ENCODE data around the gene GAB2. TPM values are rescaled to one million over a fixed set of nuclear protein-coding genes. Genes with fewer than 3 reads are reported as not detected.

The GAB2 gene
- total RNA-seq, 2 donors from 2014 or later, result 6.5 to 11.4 TPM

DNA sequence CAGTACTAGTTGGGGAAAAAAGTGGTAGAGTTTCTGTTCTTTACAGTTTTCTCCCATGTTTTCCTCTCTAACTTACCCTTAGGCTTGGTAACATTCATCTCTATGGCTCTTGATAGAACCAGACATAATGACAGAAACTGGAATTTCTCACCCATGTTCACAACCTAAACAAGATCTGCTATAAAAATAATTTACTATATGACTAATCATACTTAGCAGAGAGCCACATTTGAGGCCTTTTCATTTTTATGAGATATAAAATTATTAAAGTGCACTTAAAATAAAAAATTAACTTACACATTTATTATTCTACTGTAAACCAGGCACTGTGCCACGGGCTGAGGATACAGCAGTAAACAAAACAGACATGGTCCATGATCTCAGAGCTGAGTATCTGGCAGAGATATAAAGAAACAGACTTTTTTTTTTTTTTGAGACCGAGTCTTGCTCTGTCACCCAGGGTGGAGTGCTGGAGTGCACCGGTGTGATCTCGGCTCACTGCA, 98.1 kb downstream of the GAB2 start:
- no peaks in the 10 kb centered on the region for H3K4me1 Mint-ChIP-seq
- no peak overlapping the region for H3K4me3 Mint-ChIP-seq
- ATAC-seq (replicated peaks), result no peak
- H3K36me3 Mint-ChIP-seq (ENCODE audit: low read depth), result no peaks in the 10 kb centered on the region
- no peaks in the 10 kb centered on the region for H3K9me3 Mint-ChIP-seq
- H3K27ac Mint-ChIP-seq, result no peak overlapping the region
- no peaks in the 10 kb centered on the region for H3K27me3 Mint-ChIP-seq

- H3K4me3 Mint-ChIP-seq, result no peak overlapping the region
- no peaks in the 10 kb centered on the region for H3K9me3 Mint-ChIP-seq
- H3K36me3 Mint-ChIP-seq (ENCODE audit: low read depth), result no peaks in the 10 kb centered on the region
- no peak overlapping the region for H3K27ac Mint-ChIP-seq
- no peaks in the 10 kb centered on the region for H3K27me3 Mint-ChIP-seq
- ATAC-seq (replicated peaks), result no peak
- H3K4me1 Mint-ChIP-seq, result no peaks in the 10 kb centered on the region
Measured at GRCh38 chr11:78318321-78319114, 99.1 kb downstream of the GAB2 start.

DNA sequence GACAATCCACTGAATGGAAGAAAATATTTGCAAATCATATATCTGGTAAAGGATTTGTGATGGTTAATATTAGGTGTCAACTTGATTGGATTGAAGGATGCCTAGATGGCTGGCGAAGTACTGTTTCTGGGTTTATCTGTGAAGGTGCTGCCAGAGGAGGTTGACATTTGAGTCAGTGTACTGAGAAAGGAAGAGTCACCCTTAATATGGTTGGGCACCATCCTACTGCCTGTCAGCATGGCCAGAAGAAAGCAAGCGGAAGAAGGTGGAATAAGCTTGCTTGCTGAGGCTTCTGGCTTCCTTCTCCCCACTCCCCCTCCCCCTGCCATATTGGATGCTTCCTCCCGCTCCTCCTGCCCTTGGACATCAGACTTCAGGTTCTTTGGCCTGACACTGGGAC, 101.9 kb downstream of the GAB2 start:
- no peaks in the 10 kb centered on the region for H3K27me3 Mint-ChIP-seq
- H3K27ac Mint-ChIP-seq, result no peak overlapping the region
- no peak overlapping the region for H3K4me3 Mint-ChIP-seq
- H3K9me3 Mint-ChIP-seq, result no peaks in the 10 kb centered on the region
- peaks cover 5% of the 10 kb centered on the region for H3K4me1 Mint-ChIP-seq
- ATAC-seq (replicated peaks), result no peak
- no peaks in the 10 kb centered on the region for H3K36me3 Mint-ChIP-seq (ENCODE audit: low read depth)

GRCh38 chr11:78314762-78315161, 102.9 kb downstream of the GAB2 start:
- peaks cover 5% of the 10 kb centered on the region for H3K4me1 Mint-ChIP-seq
- H3K4me3 Mint-ChIP-seq, result no peak overlapping the region
- H3K36me3 Mint-ChIP-seq (ENCODE audit: low read depth), result no peaks in the 10 kb centered on the region
- no peaks in the 10 kb centered on the region for H3K9me3 Mint-ChIP-seq
- no peak for ATAC-seq (replicated peaks)
- no peak overlapping the region for H3K27ac Mint-ChIP-seq
- H3K27me3 Mint-ChIP-seq, result no peaks in the 10 kb centered on the region

- H3K4me1 Mint-ChIP-seq, result peaks cover 5% of the 10 kb centered on the region
- H3K9me3 Mint-ChIP-seq, result no peaks in the 10 kb centered on the region
- ATAC-seq (replicated peaks), result no peak
- H3K27ac Mint-ChIP-seq, result no peak overlapping the region
- no peaks in the 10 kb centered on the region for H3K27me3 Mint-ChIP-seq
- no peak overlapping the region for H3K4me3 Mint-ChIP-seq
- no peaks in the 10 kb centered on the region for H3K36me3 Mint-ChIP-seq (ENCODE audit: low read depth)
Measured at GRCh38 chr11:78313898-78314297, 103.7 kb downstream of the GAB2 start.

DNA sequence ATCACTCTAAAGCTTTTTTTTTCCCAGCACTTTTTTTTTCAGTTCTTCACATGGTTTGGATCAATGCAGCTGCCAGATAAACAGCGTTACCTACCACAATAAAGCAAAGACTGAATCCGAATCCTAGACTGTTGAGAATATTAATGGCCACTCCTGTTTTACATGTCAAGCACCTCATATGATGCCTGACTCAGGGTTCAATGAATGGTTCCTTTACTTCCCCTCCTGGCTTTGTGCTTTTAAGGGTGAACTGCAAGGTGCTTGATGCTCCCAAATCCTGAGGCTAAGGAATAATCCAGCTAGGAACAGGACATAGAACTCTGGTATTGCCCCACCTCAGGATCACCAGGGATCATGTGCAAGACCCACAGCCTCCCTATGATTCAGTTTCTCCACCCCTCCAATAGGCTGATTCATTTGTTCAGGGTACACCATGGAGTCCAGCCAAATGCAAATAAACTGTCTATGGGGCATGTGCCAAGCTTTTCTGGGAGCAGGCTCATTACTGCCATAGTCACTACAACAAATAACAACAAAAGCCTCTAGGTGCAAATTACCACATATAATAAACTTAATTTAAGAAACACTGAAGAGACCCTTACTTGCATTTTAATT, 104.3 kb downstream of the GAB2 start:
- Mint-ChIP-seq H3K4me1 (peaks cover 5% of the 10 kb centered on the region), H3K4me3 (no peak overlapping the region), H3K36me3 (ENCODE audit: low read depth) (no peaks in the 10 kb centered on the region), H3K27me3 (no peaks in the 10 kb centered on the region), H3K9me3 (no peaks in the 10 kb centered on the region), H3K27ac (no peak overlapping the region)
- peak; percentile 32 for ATAC-seq (replicated peaks)

GRCh38 chr11:78312712-78313111, 104.9 kb downstream of the GAB2 start:
- H3K27ac Mint-ChIP-seq, result no peak overlapping the region

DNA sequence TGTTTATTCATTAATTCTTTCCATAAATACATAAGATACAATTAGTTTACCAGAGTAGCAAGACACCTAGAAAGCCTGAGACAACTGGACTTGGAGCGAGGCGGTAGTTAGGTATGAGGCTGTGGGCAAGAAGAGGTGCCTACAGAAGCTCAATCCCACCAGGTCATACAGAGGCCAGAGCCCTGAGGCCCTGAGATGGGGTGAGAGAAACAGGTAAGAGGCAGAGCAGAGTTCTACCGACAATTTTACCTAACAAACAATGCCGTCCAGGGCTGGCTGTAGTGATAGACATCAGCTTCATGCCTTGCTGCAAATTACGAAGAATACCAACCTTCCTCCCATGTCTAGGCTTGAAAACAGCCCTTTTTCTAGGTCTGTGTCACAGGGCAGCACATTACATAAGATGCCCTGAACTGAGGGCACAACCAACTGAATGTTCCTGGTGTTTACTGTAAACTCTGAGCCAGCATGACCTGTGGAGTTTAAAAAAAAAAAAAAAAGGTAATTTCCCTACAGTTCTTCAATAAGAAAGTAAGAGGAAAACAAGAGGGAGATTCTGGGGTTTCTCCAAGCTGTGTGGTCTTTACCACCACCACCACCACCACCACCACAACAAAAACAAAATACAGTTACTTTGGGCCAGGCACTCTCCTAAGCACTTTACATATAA, 105.8 kb downstream of the GAB2 start:
- Mint-ChIP-seq H3K27me3 (no peaks in the 10 kb centered on the region), H3K4me3 (no peak overlapping the region), H3K27ac (no peak overlapping the region), H3K9me3 (no peaks in the 10 kb centered on the region), H3K36me3 (ENCODE audit: low read depth) (no peaks in the 10 kb centered on the region), H3K4me1 (peaks cover 5% of the 10 kb centered on the region)
- peak; percentile 38 for ATAC-seq (replicated peaks)

More at GRCh38 chr11:78312712-78313111, 104.9 kb downstream of the GAB2 start:
- ATAC-seq (replicated peaks), result peak; percentile 55
- no peaks in the 10 kb centered on the region for H3K9me3 Mint-ChIP-seq
- H3K27me3 Mint-ChIP-seq, result no peaks in the 10 kb centered on the region
- H3K4me1 Mint-ChIP-seq, result peaks cover 5% of the 10 kb centered on the region
- H3K36me3 Mint-ChIP-seq (ENCODE audit: low read depth), result no peaks in the 10 kb centered on the region
- H3K4me3 Mint-ChIP-seq, result no peak overlapping the region

GRCh38 chr11:78310500-78310909, 107.1 kb downstream of the GAB2 start:
- Mint-ChIP-seq H3K36me3 (ENCODE audit: low read depth) (no peaks in the 10 kb centered on the region), H3K27me3 (no peaks in the 10 kb centered on the region), H3K27ac (no peak overlapping the region), H3K9me3 (no peaks in the 10 kb centered on the region), H3K4me3 (no peak overlapping the region), H3K4me1 (peaks cover 5% of the 10 kb centered on the region)
- ATAC-seq (replicated peaks), result no peak

- Mint-ChIP-seq H3K27me3 (no peaks in the 10 kb centered on the region), H3K9me3 (no peaks in the 10 kb centered on the region), H3K36me3 (ENCODE audit: low read depth) (no peaks in the 10 kb centered on the region), H3K4me1 (no peaks in the 10 kb centered on the region), H3K4me3 (no peak overlapping the region), H3K27ac (no peak overlapping the region)
- ATAC-seq (replicated peaks), result no peak
Measured at GRCh38 chr11:78304201-78304600, 113.4 kb downstream of the GAB2 start.

DNA sequence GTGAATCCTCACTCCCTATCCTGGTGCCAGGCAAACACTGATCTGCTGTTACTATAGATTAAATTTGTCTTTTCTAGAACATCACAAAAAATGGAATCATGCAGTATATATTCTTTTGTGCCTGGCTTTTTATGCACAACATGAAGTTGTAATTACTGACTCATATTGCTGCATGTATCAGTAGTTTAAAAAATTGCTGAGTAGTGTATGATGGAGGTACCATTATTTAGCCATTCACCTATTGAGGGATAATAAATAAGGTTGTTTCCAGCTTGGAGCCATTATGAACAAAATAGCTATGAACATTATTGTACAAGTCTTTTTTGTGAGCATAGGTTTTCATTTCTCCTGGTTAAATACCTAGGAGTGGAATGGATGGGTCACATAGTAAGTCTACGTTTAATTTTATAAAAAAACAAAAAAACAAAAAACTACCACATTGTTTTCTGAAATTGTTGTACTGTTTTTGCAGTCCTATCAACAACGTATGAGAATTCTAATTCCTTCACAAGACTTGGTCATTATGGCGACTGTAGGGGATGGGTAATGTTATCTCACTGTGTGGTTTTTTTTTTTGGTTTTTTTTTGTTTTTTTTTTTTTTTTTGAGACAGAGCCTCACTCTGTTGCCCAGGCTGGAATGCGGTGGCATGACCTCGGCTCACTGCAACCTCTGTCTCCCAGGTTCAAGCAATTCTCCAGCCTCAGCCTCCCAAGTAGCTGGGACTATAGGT, 117.3 kb downstream of the GAB2 start:
- H3K27me3 Mint-ChIP-seq, result no peaks in the 10 kb centered on the region
- no peaks in the 10 kb centered on the region for H3K4me1 Mint-ChIP-seq
- no peak overlapping the region for H3K27ac Mint-ChIP-seq
- H3K9me3 Mint-ChIP-seq, result no peaks in the 10 kb centered on the region
- no peaks in the 10 kb centered on the region for H3K36me3 Mint-ChIP-seq (ENCODE audit: low read depth)
- no peak for ATAC-seq (replicated peaks)
- H3K4me3 Mint-ChIP-seq, result no peak overlapping the region

DNA sequence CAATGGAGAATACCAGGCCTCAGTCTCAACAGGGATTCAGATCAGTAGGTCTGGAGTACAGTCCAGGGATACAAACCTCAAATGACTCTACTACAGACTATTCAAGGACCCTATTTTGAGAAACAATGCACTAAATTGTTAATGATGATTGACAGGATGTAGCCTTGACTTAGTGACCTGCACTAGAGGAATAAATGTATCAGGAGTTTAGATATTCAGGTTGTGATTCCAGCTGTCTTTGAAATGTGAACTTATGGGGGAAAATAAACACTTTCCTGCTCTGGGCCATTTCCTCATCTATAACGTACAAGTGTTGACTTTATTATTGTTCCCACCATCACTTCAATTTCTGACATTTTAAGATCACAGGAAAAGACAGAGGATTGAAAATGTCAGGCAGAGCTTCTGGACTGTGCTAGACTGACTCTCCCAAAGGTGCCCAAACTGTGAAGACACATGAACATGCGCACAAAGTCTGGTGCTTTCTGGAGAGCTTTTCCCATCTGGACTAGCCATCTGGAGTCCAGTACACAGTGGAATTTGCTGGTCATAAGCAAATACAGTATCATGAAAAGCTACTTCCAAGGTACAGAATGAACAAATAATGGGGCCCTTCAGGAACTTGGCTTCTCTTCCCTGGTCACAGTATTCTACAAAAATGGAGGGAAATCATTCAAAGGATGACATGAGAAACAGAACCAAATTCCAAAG, 118.5 kb downstream of the GAB2 start:
- Mint-ChIP-seq H3K27me3 (no peaks in the 10 kb centered on the region), H3K27ac (peak overlapping the region; percentile 46), H3K9me3 (no peaks in the 10 kb centered on the region), H3K4me3 (no peak overlapping the region), H3K4me1 (no peaks in the 10 kb centered on the region), H3K36me3 (ENCODE audit: low read depth) (no peaks in the 10 kb centered on the region)
- ATAC-seq (replicated peaks), result no peak

DNA sequence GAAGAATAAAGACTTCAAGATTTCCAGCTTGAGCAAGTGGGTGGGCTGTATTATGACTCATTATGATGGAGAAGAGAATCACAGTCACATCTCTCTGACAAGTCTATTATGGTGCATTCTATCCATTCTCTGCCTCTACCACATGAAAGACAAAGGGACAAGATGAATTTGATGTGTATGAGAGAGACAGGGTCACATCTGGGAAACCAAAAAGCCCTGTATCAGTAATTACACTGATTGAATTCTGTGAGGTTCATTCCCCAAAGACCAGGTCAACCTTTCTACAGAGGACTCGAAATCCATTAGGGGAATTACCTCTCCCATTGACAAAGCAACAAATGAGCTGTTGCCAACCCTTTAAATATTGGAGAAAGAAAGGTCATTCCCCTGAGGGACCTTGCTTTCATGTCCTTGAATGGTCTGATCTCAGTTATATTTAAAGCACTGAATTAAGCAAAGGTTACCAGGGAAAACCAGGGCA, 119.3 kb downstream of the GAB2 start:
- Mint-ChIP-seq H3K36me3 (ENCODE audit: low read depth) (no peaks in the 10 kb centered on the region), H3K4me1 (no peaks in the 10 kb centered on the region), H3K9me3 (no peaks in the 10 kb centered on the region), H3K4me3 (no peak overlapping the region), H3K27ac (no peak overlapping the region), H3K27me3 (no peaks in the 10 kb centered on the region)
- ATAC-seq (replicated peaks), result peak; percentile 99
